NK-92 (cell line): ENCODE data around the gene MKKS.
"Not testable (repeated sequence)": the region's sequence is repeated elsewhere in the genome, so short reads cannot be mapped to it uniquely, and the experiment has no call there.

ENCODE experiments used
- DNase-seq: peaks from one replicate; lab custom pipeline; 2025; ENCODE audit not compliant: unreplicated experiment; lab: John Stamatoyannopoulos, UW

Gene MKKS

DNA sequence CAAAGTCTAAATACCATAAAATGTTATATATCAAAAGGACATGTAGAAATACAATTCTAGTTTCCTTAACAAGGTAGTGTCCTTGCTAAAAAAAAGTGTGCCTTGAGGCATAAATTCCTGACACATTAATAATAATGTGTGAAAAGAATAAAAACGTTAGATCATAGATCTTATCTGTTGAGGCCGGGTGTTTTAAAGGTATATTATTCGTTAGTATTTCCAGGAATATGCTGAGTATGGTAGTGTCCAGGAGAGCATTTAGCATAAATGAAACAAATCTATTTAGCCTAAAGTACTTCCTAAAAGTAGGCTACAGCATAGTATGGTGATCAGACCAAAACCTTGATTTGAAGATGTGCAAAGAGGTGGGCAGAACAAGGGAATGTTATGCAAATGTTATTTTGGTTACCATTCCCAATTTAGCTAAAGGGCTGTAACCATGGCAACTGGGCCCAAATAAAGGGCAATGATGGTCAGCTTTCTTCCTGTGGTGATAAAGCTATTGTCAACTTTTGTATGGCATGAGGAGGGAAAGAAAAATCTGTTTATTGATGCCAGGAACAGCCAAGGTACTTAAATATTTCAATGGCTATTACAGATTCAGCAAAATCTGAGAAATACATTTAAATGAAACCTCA, 18.9 kb downstream of the MKKS start:
- no peak for DNase-seq

DNA sequence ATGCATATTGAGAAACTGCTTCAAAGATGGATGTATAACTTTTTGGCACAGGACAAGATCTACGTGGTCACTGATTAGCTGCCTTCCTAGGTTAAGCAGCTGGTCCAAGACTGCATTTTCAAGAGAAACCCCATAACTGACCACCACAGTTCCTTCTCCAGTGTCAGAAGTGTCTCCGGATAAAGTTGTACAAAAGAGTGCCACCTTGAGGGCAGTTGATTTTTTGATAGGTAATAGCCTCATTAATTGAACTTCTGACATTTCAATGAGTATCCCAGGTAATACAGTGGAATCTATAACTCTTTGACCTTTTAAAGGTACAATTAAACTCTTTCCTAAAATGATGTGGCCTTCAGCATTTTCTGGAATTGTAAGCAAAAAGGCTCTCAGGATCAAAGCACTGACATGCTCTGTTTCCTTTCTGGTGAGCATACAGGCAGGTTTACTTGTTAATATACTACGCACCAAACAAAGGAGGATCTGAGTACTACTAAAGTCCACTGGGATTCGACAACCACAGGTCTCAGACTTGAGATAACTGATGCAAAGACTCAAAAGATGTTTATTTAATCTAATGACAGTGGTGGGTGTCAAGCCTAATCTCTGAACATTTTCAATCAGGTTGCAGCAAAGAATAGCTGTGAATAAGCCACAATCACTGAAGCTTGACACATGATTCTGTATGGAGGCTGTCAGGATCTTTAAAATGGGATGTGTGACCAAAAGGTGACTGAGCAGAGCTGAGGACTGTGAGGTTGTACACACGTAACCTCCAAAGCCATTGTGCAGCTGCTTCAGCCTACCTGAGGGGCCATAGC, 21.2 kb downstream of the MKKS start:
- DNase-seq: no peak

DNA sequence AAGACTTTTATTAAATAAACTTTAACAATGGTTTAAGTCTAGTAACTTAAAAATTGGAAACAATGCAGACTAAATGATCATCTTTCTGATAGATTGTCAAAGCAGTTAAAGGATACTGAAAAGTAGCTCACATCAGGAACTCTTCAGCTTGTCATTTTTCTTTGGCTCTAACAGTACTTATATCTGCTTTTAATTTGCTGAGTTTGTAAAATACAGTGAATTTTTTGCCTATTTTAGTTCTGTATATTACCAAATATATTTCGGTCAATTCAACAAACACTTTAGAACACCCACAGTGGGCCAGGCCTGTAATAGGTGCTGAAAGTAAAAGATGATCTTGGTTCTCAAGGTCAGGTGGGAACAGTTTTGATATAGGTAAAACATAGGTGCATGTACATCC, 22.3 kb downstream of the MKKS start:
- no peak for DNase-seq

GRCh38 chr20:10408108-10408813, 25.8 kb downstream of the MKKS start:
- no peak for DNase-seq

- no peak for DNase-seq
Measured at GRCh38 chr20:10404959-10405530, 29.0 kb downstream of the MKKS start.

DNA sequence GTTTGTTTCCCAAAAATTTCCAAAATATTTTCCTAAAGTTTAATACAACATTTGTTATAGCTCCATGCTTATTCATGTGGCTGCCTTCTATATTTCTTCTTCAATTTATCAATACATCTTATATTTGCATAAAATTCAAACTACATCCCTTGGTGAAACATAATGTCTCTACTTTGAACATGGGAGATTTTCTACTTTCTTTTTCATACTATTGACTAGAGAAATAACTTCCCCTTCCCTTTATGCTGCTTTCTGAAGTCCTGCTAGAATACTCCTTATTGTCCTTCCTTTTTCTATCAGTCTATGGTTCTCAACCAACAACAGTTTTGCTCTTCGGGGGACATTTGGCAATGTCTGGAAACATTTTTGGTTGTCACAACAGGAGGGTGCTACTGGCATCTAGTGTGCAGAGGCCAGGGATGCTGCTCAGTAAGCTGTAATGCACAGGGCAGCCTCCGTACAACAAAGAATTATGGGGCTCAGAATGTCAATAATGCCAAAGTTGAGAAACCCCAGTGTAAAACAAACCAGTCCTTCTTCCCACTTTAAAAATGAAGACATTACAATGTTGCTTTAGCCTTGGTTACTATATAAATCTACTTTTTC, 29.9 kb downstream of the MKKS start:
- DNase-seq: no peak

- DNase-seq: no peak
Measured at GRCh38 chr20:10402938-10403608, 30.9 kb downstream of the MKKS start.

GRCh38 chr20:10398834-10399369, 35.1 kb downstream of the MKKS start:
- no peak for DNase-seq

GRCh38 chr20:10394752-10395151, 39.3 kb downstream of the MKKS start:
- not testable (repeated sequence) for DNase-seq

- no peak for DNase-seq
Measured at GRCh38 chr20:10390709-10391108, 43.3 kb downstream of the MKKS start.

DNA sequence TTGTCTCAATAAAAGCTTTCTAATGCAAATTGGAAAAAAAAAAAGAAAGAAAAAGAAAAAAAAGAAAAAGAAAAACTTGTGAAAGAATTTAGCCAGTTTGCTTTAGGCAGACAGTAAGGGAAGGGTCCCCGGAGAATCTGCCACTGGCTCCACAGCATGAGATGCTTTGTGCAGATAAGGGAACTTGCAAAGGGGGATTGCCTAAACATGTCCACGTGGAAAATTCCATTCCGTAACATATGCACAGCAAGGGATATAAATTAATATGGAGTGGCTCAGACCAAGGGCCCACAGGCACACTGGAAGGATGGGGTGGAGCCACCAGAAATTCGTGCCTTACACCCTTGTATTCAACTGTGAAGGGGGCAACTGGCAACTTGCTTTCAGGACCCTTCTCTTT, 45.4 kb downstream of the MKKS start:
- no peak for DNase-seq

GRCh38 chr20:10387686-10388085, 46.3 kb downstream of the MKKS start:
- DNase-seq: no peak

GRCh38 chr20:10385850-10386544, 48.0 kb downstream of the MKKS start:
- no peak for DNase-seq

GRCh38 chr20:10381477-10381876, 52.5 kb downstream of the MKKS start:
- DNase-seq: no peak

DNA sequence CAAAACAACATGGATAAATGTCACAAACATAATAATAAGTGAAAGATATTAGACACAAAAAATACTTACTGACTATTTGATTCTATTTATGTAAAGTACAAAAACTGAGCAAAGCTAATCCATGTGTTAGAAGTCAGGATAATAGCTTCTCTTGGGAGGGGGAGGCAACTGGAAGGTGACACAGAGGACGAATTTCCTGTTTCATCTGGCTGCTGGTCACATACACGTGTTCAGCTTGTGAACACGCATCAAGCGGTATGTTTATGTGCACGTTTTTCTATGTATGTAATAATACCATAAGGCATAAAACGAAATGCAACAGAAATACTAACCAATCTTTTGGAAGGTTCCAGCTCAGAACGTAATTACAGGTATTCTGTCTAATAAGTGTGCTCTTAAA, 54.3 kb downstream of the MKKS start:
- no peak for DNase-seq

GRCh38 chr20:10376270-10377075, 57.5 kb downstream of the MKKS start:
- DNase-seq: no peak

GRCh38 chr20:10375191-10375590, 58.8 kb downstream of the MKKS start:
- DNase-seq: no peak

GRCh38 chr20:10374036-10374435, 60.0 kb downstream of the MKKS start:
- no peak for DNase-seq

DNA sequence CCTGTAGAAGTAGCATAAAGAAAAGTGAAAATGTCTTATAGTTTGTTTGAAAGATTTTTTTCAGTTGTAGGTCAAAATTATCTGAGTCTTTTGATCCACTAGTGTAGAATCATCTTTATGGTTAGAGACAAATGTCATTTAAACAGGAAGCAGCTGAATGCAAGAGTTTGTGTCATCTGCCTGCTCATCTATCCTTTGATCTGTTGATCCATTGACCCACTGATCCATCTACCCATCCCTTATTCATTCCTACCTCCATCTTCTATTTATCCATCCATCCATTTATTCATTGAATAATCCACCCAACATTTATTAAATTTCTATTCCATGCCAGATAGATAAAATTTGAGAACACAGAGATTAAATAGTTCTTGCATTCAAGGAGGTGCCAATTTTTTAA, 62.6 kb downstream of the MKKS start:
- no peak for DNase-seq
